Stimulated activated naive CD8-positive, alpha-beta T cell treated with anti-CD3 and anti-CD28 coated beads, Interleukin-15, amount 100 ng/mL, for 72 hours (primary cell): ENCODE measurements around the gene GOSR1.
"Not testable (repeated sequence)": the region's sequence is repeated elsewhere in the genome, so short reads cannot be mapped to it uniquely, and the experiment has no call there.

Experiments
- ATAC-seq: fragments of 150-1000 bp; cut with Tn5 transposase; 2 replicates; pipeline ENCODE4 v1.10.0; 2021; ENCODE audit warnings: mild to moderate bottlenecking, moderate library complexity
- DNase-seq, 2 donors: peaks; one replicate each; pipeline ENCODE4 v3.0.0; 2021 to 2022
- H3K27ac Mint-ChIP-seq, 2 donors: one replicate each; pipeline ENCODE4 v1.8.0; 2022; ENCODE audit warnings: mild to moderate bottlenecking in 2 of 2, mixed read lengths in 2 of 2, moderate library complexity in 2 of 2
- H3K27me3 Mint-ChIP-seq: one replicate; pipeline ENCODE4 v1.8.0; 2022; ENCODE audit warnings: mixed read lengths
- H3K4me1 Mint-ChIP-seq: one replicate; pipeline ENCODE4 v1.8.0; 2022; ENCODE audit warnings: mild to moderate bottlenecking, mixed read lengths
- H3K4me3 Mint-ChIP-seq, 2 donors: one replicate each; pipeline ENCODE4 v1.8.0; 2022; ENCODE audit warnings: mild to moderate bottlenecking in 2 of 2, mixed read lengths in 2 of 2, moderate library complexity in 1 of 2
- H3K9me3 Mint-ChIP-seq, 2 donors: one replicate each; pipeline ENCODE4 v1.8.0; 2022; ENCODE audit warnings: mixed read lengths in 2 of 2

The GOSR1 gene

GRCh38 chr17:30549864-30550511 lies 72.8 kb downstream of the GOSR1 start:
- ATAC-seq (no peak), DNase-seq (no peak)
- H3K27me3 Mint-ChIP-seq, result no peaks in the 10 kb centered on the region
- H3K27ac Mint-ChIP-seq, result no peak overlapping the region
- no peaks in the 10 kb centered on the region for H3K4me1 Mint-ChIP-seq
- no peaks in the 10 kb centered on the region for H3K9me3 Mint-ChIP-seq
- no peak overlapping the region for H3K4me3 Mint-ChIP-seq

GRCh38 chr17:30550512-30551273 lies 73.5 kb downstream of the GOSR1 start:
- Mint-ChIP-seq H3K27ac (no peak overlapping the region), H3K4me3 (no peak overlapping the region), H3K27me3 (no peaks in the 10 kb centered on the region), H3K9me3 (no peaks in the 10 kb centered on the region), H3K4me1 (no peaks in the 10 kb centered on the region)
- ATAC-seq (no peak), DNase-seq (no peak)

- not testable (repeated sequence) for ATAC-seq
These were observed 74.2 kb downstream of the GOSR1 start for GRCh38 chr17:30551274-30551995.

GRCh38 chr17:30551996-30552339 lies 74.8 kb downstream of the GOSR1 start:
- no peaks in the 10 kb centered on the region for H3K9me3 Mint-ChIP-seq
- H3K27ac Mint-ChIP-seq, result peak overlapping the region in 1 of 2 donors; percentile 72
- H3K4me3 Mint-ChIP-seq, result no peak overlapping the region
- no peak for DNase-seq
- H3K27me3 Mint-ChIP-seq, result no peaks in the 10 kb centered on the region
- no peak for ATAC-seq
- H3K4me1 Mint-ChIP-seq, result no peaks in the 10 kb centered on the region

More at GRCh38 chr17:30551274-30551995, 74.2 kb downstream of the GOSR1 start:
- not testable (repeated sequence) for H3K4me3 Mint-ChIP-seq, DNase-seq, H3K9me3 Mint-ChIP-seq, H3K27me3 Mint-ChIP-seq, H3K4me1 Mint-ChIP-seq
- H3K27ac Mint-ChIP-seq, result peak overlapping the region; percentile 8 to 72

GRCh38 chr17:30552994-30553566 lies 75.9 kb downstream of the GOSR1 start:
- no peak for ATAC-seq
- H3K27me3 Mint-ChIP-seq, result no peaks in the 10 kb centered on the region

GRCh38 chr17:30553823-30554440 lies 76.7 kb downstream of the GOSR1 start:
- ATAC-seq, H3K4me1 Mint-ChIP-seq, H3K4me3 Mint-ChIP-seq, DNase-seq, H3K9me3 Mint-ChIP-seq, H3K27me3 Mint-ChIP-seq, H3K27ac Mint-ChIP-seq: not testable (repeated sequence)

More at GRCh38 chr17:30552994-30553566, 75.9 kb downstream of the GOSR1 start:
- Mint-ChIP-seq H3K4me3 (no peak overlapping the region), H3K9me3 (no peaks in the 10 kb centered on the region), H3K27ac (no peak overlapping the region), H3K4me1 (peaks cover 7% of the 10 kb centered on the region)
- DNase-seq, result no peak

- no peaks in the 10 kb centered on the region for H3K27me3 Mint-ChIP-seq
- no peak overlapping the region for H3K27ac Mint-ChIP-seq
- no peak for ATAC-seq
- no peak for DNase-seq
- peaks cover 7% of the 10 kb centered on the region for H3K4me1 Mint-ChIP-seq
- no peak overlapping the region for H3K4me3 Mint-ChIP-seq
- H3K9me3 Mint-ChIP-seq, result no peaks in the 10 kb centered on the region
These were observed 77.9 kb downstream of the GOSR1 start for GRCh38 chr17:30554839-30555751.

GRCh38 chr17:30555942-30556341 lies 78.7 kb downstream of the GOSR1 start:
- no peaks in the 10 kb centered on the region for H3K9me3 Mint-ChIP-seq
- no peak for DNase-seq
- no peak overlapping the region for H3K4me3 Mint-ChIP-seq
- peak overlapping the region in 1 of 2 donors; percentile 72 for H3K27ac Mint-ChIP-seq
- H3K27me3 Mint-ChIP-seq, result no peaks in the 10 kb centered on the region
- no peak for ATAC-seq
- peaks cover 7% of the 10 kb centered on the region for H3K4me1 Mint-ChIP-seq

GRCh38 chr17:30556374-30557332 lies 79.4 kb downstream of the GOSR1 start:
- H3K4me3 Mint-ChIP-seq, result no peak overlapping the region
- H3K27me3 Mint-ChIP-seq, result no peaks in the 10 kb centered on the region
- ATAC-seq (no peak), DNase-seq (no peak)
- peaks cover 7% of the 10 kb centered on the region for H3K4me1 Mint-ChIP-seq
- no peak overlapping the region for H3K27ac Mint-ChIP-seq
- no peaks in the 10 kb centered on the region for H3K9me3 Mint-ChIP-seq

- ATAC-seq, result no peak
- Mint-ChIP-seq H3K27ac (no peak overlapping the region), H3K27me3 (no peaks in the 10 kb centered on the region), H3K4me1 (peaks cover 7% of the 10 kb centered on the region), H3K9me3 (no peaks in the 10 kb centered on the region), H3K4me3 (no peak overlapping the region)
- no peak for DNase-seq
These were observed 80.9 kb downstream of the GOSR1 start for GRCh38 chr17:30557916-30558685.

- Mint-ChIP-seq H3K9me3 (no peaks in the 10 kb centered on the region), H3K27me3 (no peaks in the 10 kb centered on the region), H3K27ac (no peak overlapping the region), H3K4me1 (peaks cover 7% of the 10 kb centered on the region), H3K4me3 (no peak overlapping the region)
- ATAC-seq (no peak), DNase-seq (no peak)
These were observed 81.7 kb downstream of the GOSR1 start for GRCh38 chr17:30558686-30559545.

GRCh38 chr17:30559656-30560055 lies 82.4 kb downstream of the GOSR1 start:
- peak overlapping the region in 1 of 2 donors; percentile 21 for H3K27ac Mint-ChIP-seq
- H3K4me1 Mint-ChIP-seq, result peaks cover 7% of the 10 kb centered on the region
- H3K4me3 Mint-ChIP-seq, result no peak overlapping the region
- H3K27me3 Mint-ChIP-seq, result peaks cover 6% of the 10 kb centered on the region
- no peaks in the 10 kb centered on the region for H3K9me3 Mint-ChIP-seq
- ATAC-seq (no peak), DNase-seq (no peak)
